ENCODE data around the gene ANO1.

DNA sequence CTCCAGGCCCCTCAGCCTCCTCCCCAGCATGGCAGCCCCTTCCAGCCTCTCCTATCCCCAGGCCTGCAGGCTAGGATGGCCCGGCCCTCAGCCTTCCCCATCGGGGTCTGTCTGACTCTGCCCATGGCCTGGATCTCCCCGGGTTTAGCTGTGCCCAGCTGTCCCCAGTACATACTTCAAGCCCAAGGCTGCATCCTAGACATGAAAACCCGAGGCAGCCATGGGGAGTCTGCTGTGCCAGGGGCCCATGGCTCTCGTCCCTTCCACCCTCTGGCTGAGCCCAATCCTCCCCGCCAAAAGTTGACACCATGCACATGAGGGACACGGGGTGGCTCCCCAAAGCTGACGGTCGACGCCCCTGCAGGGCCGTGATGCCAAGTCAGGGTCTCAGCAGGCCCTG, 102.8 kb downstream of the ANO1 start:
- TF ChIP-seq, protein P1, sequence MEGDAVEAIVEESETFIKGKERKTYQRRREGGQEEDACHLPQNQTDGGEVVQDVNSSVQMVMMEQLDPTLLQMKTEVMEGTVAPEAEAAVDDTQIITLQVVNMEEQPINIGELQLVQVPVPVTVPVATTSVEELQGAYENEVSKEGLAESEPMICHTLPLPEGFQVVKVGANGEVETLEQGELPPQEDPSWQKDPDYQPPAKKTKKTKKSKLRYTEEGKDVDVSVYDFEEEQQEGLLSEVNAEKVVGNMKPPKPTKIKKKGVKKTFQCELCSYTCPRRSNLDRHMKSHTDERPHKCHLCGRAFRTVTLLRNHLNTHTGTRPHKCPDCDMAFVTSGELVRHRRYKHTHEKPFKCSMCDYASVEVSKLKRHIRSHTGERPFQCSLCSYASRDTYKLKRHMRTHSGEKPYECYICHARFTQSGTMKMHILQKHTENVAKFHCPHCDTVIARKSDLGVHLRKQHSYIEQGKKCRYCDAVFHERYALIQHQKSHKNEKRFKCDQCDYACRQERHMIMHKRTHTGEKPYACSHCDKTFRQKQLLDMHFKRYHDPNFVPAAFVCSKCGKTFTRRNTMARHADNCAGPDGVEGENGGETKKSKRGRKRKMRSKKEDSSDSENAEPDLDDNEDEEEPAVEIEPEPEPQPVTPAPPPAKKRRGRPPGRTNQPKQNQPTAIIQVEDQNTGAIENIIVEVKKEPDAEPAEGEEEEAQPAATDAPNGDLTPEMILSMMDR (optimal IDR thresholded peaks at IDR 0.05 in 1 of 3, IDR thresholded peaks at IDR 0.05 in 1 of 3, conservative IDR thresholded peaks at IDR 0.05 in 1 of 3; ENCODE audit: extremely low read depth in 1 of 3, insufficient read depth in 2 of 3, low read length in 3 of 3): no peak
- no peak for TF ChIP-seq EZH2 (IDR thresholded peaks at IDR 0.05; ENCODE audit: low read length)

Measured in keratinocyte (primary cell).